PC-9 (cell line): ENCODE data around the gene UPF3A. TPM values are rescaled to one million over a fixed set of nuclear protein-coding genes. Genes with fewer than 3 reads are reported as not detected.
"Not testable (repeated sequence)": the region's sequence is repeated elsewhere in the genome, so short reads cannot be mapped to it uniquely, and the experiment has no call there.

Source experiments
- BruUV-seq: library from RNA; stranded (reverse); fragments of 400-500 nt; replicated peaks from 2 replicates; lab custom pipeline; 2021; lab: Mats Ljungman, UMichigan
- CTCF ChIA-PET: fragments of 300-600 bp; sonication (Branson Sonifier 250); formaldehyde crosslinking; loops from one replicate; lab custom pipeline; 2022; ENCODE audit warnings: antibody characterized with exemption; lab: Charles Lee
- POLR2A ChIA-PET: fragments of 300-600 bp; sonication (Branson Sonifier 250); formaldehyde crosslinking; loops from one replicate; lab custom pipeline; 2022; ENCODE audit warnings: antibody characterized with exemption; ENCODE audit not compliant: unreplicated experiment; lab: Charles Lee
- DNase-seq, 2 experiments: peaks; one replicate each; pipeline versions ENCODE4 v3.0.0 to v3.0.0-alpha.2; 2015 to 2022; ENCODE audit warnings: mixed read lengths in 1 of 2
- H2AFZ ChIP-seq: fragments of 200-600 bp; sonication (generic); 2 replicates; pipeline ENCODE4 v1.8.1; 2017; ENCODE audit warnings: antibody characterized with exemption
- H3F3A ChIP-seq: fragments of 200-600 bp; sonication (generic); 2 replicates; pipeline ENCODE4 v1.8.1; 2017; ENCODE audit warnings: antibody characterized with exemption, mild to moderate bottlenecking, low read depth; ENCODE audit not compliant: insufficient read depth
- H3K27ac ChIP-seq: fragments of 200-600 bp; sonication (generic); 2 replicates; pipeline ENCODE4 v1.6.1; 2016; ENCODE audit warnings: mixed run types
- H3K27me3 ChIP-seq: fragments of 200-600 bp; sonication (generic); 2 replicates; pipeline ENCODE4 v1.6.1; 2016; ENCODE audit warnings: low read depth, mixed run types; ENCODE audit not compliant: insufficient read depth
- H3K36me3 ChIP-seq: fragments of 200-600 bp; sonication (generic); 2 replicates; pipeline ENCODE4 v1.6.1; 2016; ENCODE audit warnings: low read depth, mixed run types
- H3K4me1 ChIP-seq: fragments of 200-600 bp; sonication (generic); replicated peaks from 2 replicates; pipeline ENCODE4 v1.6.1; 2016; ENCODE audit warnings: mixed run types; ENCODE audit not compliant: insufficient read depth
- H3K4me2 ChIP-seq: fragments of 200-600 bp; sonication (generic); 2 replicates; pipeline ENCODE4 v1.6.1; 2017; ENCODE audit warnings: mixed run types
- H3K4me3 ChIP-seq: fragments of 200-600 bp; sonication (generic); 2 replicates; pipeline ENCODE4 v1.6.1; 2016; ENCODE audit warnings: mixed run types
- H3K79me2 ChIP-seq: fragments of 200-600 bp; sonication (generic); 2 replicates; pipeline ENCODE4 v1.6.1; 2017; ENCODE audit warnings: low read depth, mixed run types
- H3K9me2 ChIP-seq: fragments of 200-600 bp; sonication (generic); 2 replicates; pipeline ENCODE4 v1.8.1; 2017; ENCODE audit warnings: mild to moderate bottlenecking; ENCODE audit not compliant: insufficient read depth
- H3K9me3 ChIP-seq: fragments of 200-600 bp; sonication (generic); 2 replicates; pipeline ENCODE4 v1.8.1; 2016; ENCODE audit warnings: low read depth; ENCODE audit not compliant: insufficient read depth
- H4K20me1 ChIP-seq: fragments of 200-600 bp; sonication (generic); 2 replicates; pipeline ENCODE4 v1.8.1; 2017; ENCODE audit not compliant: insufficient read depth
- EZH2 ChIP-seq: fragments of 200-600 bp; sonication (generic); IDR thresholded peaks from 2 replicates; pipeline ENCODE4 v1.8.0; 2017; ENCODE audit warnings: antibody characterized with exemption, low read depth
- intact Hi-C: fragments of 100-400 bp; cut with micrococcal nuclease; formaldehyde crosslinking; loops from one replicate; pipeline ENCODE4 v1.10.0; 2022; ENCODE audit not compliant: unreplicated experiment
- total RNA-seq: library from RNA; stranded (reverse); gene quantifications from 2 replicates; pipeline ENCODE4 v1.2.3, GENCODE V29; 2021
- TF ChIP-seq, protein P1 (sequence below): fragments of 200-600 bp; sonication (generic); conservative IDR thresholded peaks from 2 replicates; pipeline ENCODE4 v1.6.1; 2017; ENCODE audit warnings: mixed run types, antibody characterized with exemption, mild to moderate bottlenecking, moderate library complexity

Gene UPF3A
- total RNA-seq, 1 experiment from 2014 or later, result 54.1 TPM

DNA sequence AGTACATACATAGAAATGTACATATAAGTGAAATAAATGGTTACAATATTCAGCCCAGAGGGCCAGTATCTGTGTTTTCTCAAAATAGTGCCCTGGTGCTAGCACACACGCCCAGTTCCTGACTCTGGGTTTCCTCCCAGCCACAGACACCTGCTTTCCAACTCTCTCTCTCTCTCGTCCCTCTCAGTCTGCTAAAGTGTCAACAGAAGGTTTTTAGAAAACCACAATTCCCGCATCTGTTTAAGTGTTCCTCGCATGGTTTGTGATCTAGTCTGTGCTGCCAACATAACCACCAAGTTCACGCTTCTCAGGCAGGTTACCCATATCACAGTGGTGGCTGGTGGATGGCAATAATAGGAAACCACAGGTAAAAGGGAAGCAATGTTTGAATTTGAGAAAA, 17.8 kb upstream of the UPF3A start:
- Histone ChIP-seq H3K27me3 (no peaks in the 10 kb centered on the region), H3K9me2 (no peaks in the 10 kb centered on the region), H3K36me3 (peaks cover 79% of the 10 kb centered on the region), H3F3A (no peaks in the 10 kb centered on the region), H3K4me1 (no peaks in the 10 kb centered on the region), H4K20me1 (no peaks in the 10 kb centered on the region), H3K27ac (no peak overlapping the region), H3K9me3 (no peaks in the 10 kb centered on the region), H3K79me2 (no peaks in the 10 kb centered on the region), H3K4me2 (no peak overlapping the region), H3K4me3 (no peak overlapping the region), H2AFZ (no peak overlapping the region)
- POLR2A ChIA-PET, result no interaction called here
- TF ChIP-seq EZH2, result no peak
- TF ChIP-seq, protein P1, sequence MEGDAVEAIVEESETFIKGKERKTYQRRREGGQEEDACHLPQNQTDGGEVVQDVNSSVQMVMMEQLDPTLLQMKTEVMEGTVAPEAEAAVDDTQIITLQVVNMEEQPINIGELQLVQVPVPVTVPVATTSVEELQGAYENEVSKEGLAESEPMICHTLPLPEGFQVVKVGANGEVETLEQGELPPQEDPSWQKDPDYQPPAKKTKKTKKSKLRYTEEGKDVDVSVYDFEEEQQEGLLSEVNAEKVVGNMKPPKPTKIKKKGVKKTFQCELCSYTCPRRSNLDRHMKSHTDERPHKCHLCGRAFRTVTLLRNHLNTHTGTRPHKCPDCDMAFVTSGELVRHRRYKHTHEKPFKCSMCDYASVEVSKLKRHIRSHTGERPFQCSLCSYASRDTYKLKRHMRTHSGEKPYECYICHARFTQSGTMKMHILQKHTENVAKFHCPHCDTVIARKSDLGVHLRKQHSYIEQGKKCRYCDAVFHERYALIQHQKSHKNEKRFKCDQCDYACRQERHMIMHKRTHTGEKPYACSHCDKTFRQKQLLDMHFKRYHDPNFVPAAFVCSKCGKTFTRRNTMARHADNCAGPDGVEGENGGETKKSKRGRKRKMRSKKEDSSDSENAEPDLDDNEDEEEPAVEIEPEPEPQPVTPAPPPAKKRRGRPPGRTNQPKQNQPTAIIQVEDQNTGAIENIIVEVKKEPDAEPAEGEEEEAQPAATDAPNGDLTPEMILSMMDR, result no peak
- BruUV-seq, result no TSS peak
- DNase-seq, result no peak
- intact Hi-C loops, result no loop called here
- CTCF ChIA-PET, result no interaction called here

- BruUV-seq, H3K27ac ChIP-seq, intact Hi-C loops, H3K9me3 ChIP-seq, H3K4me3 ChIP-seq, H3K9me2 ChIP-seq, H3F3A ChIP-seq, H4K20me1 ChIP-seq, CTCF ChIA-PET, POLR2A ChIA-PET, H3K4me2 ChIP-seq, H3K4me1 ChIP-seq, H3K79me2 ChIP-seq, H3K27me3 ChIP-seq, H2AFZ ChIP-seq, DNase-seq: not testable (repeated sequence)
- peaks cover 81% of the 10 kb centered on the region for H3K36me3 ChIP-seq
Observed at GRCh38 chr13:114264313-114264712, 17.1 kb upstream of the UPF3A start.

GRCh38 chr13:114264886-114265611, 16.4 kb upstream of the UPF3A start:
- Histone ChIP-seq H3F3A (0 out of 2 replicates have a peak, but pooled peaks cover 3% of the 10 kb centered on the region), H3K27me3 (no peaks in the 10 kb centered on the region), H2AFZ (no peak overlapping the region), H3K79me2 (no peaks in the 10 kb centered on the region), H3K27ac (no peak overlapping the region), H3K4me3 (no peak overlapping the region), H4K20me1 (no peaks in the 10 kb centered on the region), H3K4me1 (no peaks in the 10 kb centered on the region), H3K9me3 (no peaks in the 10 kb centered on the region), H3K4me2 (no peak overlapping the region), H3K9me2 (no peaks in the 10 kb centered on the region), H3K36me3 (peaks cover 76% of the 10 kb centered on the region)
- TF ChIP-seq EZH2, result no peak
- TF ChIP-seq, protein P1, result no peak
- ChIA-PET CTCF (no interaction called here), POLR2A (no interaction called here)
- no peak for DNase-seq
- no TSS peak for BruUV-seq
- intact Hi-C loops, result no loop called here
